Ishikawa (cell line): ENCODE measurements around the gene CCDC177.

Source experiments
- CEBPB ChIP-seq: IDR thresholded peaks from 2 replicates; pipeline ENCODE4 v1.6.1; 2012
- CREB1 ChIP-seq: IDR thresholded peaks from 2 replicates; pipeline ENCODE4 v1.6.1; 2012; ENCODE audit warnings: low read depth
- EGR1 ChIP-seq: IDR thresholded peaks from 2 replicates; pipeline ENCODE4 v1.6.1; 2012
- EP300 ChIP-seq: IDR thresholded peaks from 2 replicates; pipeline ENCODE4 v1.6.1; 2012; ENCODE audit warnings: borderline replicate concordance
- MAX ChIP-seq: IDR thresholded peaks from 2 replicates; pipeline ENCODE4 v1.6.1; 2012
- NFIC ChIP-seq: IDR thresholded peaks from 2 replicates; pipeline ENCODE4 v1.6.1; 2012
- RAD21 ChIP-seq: IDR thresholded peaks from 2 replicates; pipeline ENCODE4 v1.6.1; 2012; ENCODE audit warnings: low read depth
- REST ChIP-seq: IDR thresholded peaks from 2 replicates; pipeline ENCODE4 v1.6.1; 2012; ENCODE audit warnings: low read depth, mild to moderate bottlenecking
- TAF1 ChIP-seq: IDR thresholded peaks from 2 replicates; pipeline ENCODE4 v1.6.1; 2012; ENCODE audit warnings: low read depth, mild to moderate bottlenecking
- TCF12 ChIP-seq: IDR thresholded peaks from 2 replicates; pipeline ENCODE4 v1.6.1; 2012; ENCODE audit warnings: low read depth
- TEAD4 ChIP-seq: IDR thresholded peaks from 2 replicates; pipeline ENCODE4 v1.6.1; 2012
- USF1 ChIP-seq: IDR thresholded peaks from 2 replicates; pipeline ENCODE4 v1.6.1; 2012
- YY1 ChIP-seq: IDR thresholded peaks from 2 replicates; pipeline ENCODE4 v1.6.1; 2012; ENCODE audit warnings: low read depth
- ZBTB7A ChIP-seq: IDR thresholded peaks from 2 replicates; pipeline ENCODE4 v1.6.1; 2012; ENCODE audit warnings: low read depth

GRCh38 chr14:69561893-69562292 lies 12.8 kb downstream of the CCDC177 start:
- TF ChIP-seq RAD21 (no peak), EGR1 (no peak), REST (no peak), YY1 (no peak), EP300 (no peak), TAF1 (no peak), MAX (no peak), CEBPB (no peak), CREB1 (no peak), NFIC (no peak), TCF12 (no peak), ZBTB7A (no peak), USF1 (no peak), TEAD4 (no peak)
